ENCODE data around the gene YWHAQ. TPM values are rescaled to one million over a fixed set of nuclear protein-coding genes. Genes with fewer than 3 reads are reported as not detected.
A peak's percentile ranks its signal among the peaks of the same experiment; 100 is the strongest.

YWHAQ gene
- total RNA-seq, 3 donors from 2014 or later: 204 to 256 (median 251) TPM

DNA sequence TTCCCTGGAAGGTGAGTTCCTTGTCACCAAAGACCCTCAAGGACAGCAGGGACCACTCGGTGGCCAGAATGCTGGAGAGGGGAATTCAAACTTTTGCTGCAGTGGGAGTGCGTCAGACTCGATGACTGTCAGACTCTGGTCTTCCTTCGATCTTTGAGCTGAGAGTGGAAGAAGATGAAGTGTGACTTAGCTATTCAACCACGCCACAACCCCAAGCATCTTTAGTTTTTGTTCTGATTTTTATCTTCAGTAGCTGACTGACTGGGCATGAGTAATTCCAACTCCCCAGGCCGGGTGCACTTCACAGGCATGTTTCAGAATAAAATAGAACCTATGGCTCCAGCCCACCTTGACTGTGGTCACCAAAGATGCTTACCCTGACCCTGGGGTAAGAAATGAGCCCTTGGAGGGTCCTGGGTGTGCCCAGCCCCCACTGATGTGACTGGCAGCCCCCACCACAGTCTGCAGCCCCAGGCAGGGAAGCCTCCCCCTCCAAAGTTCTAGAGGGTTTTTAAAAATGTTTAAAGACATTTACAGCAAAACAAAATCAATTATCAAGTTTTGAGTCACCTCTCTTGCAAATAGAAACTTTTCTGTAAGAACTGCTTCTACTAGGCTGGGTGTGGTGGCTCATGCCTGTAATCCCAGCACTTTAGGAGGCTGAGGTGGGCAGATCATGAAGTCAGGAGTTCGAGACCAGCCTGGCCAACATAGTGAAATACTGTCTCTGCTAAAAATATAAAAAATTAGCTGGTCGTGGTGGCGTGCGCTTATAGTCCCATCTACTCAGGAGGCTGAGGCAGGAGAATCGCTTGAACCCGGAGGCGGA, 24.9 kb upstream of the YWHAQ start:
- DNase-seq (no peak), ATAC-seq (peak; percentile 18)
- H3K9me3 ChIP-seq: no peaks in the 10 kb centered on the region
- no peak overlapping the region for H3K4me3 ChIP-seq
- intact Hi-C loops (cut with DNase I, micrococcal nuclease): no loop called here
- no peaks in the 10 kb centered on the region for H3K4me1 ChIP-seq (ENCODE audit: low read depth)
- TF ChIP-seq, protein P1, sequence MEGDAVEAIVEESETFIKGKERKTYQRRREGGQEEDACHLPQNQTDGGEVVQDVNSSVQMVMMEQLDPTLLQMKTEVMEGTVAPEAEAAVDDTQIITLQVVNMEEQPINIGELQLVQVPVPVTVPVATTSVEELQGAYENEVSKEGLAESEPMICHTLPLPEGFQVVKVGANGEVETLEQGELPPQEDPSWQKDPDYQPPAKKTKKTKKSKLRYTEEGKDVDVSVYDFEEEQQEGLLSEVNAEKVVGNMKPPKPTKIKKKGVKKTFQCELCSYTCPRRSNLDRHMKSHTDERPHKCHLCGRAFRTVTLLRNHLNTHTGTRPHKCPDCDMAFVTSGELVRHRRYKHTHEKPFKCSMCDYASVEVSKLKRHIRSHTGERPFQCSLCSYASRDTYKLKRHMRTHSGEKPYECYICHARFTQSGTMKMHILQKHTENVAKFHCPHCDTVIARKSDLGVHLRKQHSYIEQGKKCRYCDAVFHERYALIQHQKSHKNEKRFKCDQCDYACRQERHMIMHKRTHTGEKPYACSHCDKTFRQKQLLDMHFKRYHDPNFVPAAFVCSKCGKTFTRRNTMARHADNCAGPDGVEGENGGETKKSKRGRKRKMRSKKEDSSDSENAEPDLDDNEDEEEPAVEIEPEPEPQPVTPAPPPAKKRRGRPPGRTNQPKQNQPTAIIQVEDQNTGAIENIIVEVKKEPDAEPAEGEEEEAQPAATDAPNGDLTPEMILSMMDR (IDR thresholded peaks at IDR 0.05): no peak
- H3K36me3 ChIP-seq (ENCODE audit: low read depth): no peaks in the 10 kb centered on the region

- no peak for DNase-seq
- intact Hi-C loops (cut with DNase I, micrococcal nuclease): no loop called here
- Histone ChIP-seq H3K4me1 (ENCODE audit: low read depth) (no peaks in the 10 kb centered on the region), H3K36me3 (ENCODE audit: low read depth) (no peaks in the 10 kb centered on the region), H3K4me3 (no peak overlapping the region), H3K9me3 (no peaks in the 10 kb centered on the region)
- TF ChIP-seq, protein P1 (IDR thresholded peaks at IDR 0.05): no peak
- peak; percentile 10 for ATAC-seq
Measured at GRCh38 chr2:9654452-9655100, 23.8 kb upstream of the YWHAQ start.

DNA sequence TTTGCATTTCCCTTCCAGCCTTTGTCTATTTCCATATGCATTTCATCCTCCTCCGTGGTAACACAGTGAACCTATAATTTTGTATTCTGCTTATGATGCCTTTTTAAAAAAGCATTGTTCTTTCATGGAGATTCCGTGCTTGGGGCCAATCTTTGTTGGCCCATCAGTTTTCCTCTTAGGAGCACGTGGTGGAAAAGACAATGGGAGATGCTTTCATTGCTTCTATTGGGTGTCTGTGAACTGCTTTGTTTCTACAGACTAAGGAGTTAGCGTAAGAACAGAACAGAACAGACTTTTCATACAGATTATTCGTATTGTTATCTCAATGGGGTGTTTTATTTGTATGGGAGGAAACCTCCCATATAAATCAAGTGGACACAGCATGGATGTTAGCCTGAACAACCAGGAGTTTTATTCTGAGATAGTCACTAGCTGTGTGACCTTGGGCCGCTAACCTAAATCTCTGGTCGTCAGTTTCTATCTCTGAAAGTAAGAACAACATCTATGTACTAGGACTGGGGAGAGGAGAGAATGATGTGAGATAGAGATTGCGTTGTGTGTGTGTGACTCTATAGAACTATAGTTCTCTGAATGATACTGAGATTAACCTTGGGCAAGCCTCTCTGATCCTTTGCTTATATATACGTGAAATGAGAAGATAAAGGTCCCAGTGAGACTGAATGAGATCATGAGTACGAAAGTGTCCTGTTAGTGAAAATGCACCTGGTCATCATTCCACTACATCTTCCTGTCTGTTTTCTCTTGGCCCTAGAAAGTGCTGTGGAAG, 22.9 kb upstream of the YWHAQ start:
- TF ChIP-seq, protein P1 (IDR thresholded peaks at IDR 0.05): no peak
- intact Hi-C loops (cut with DNase I, micrococcal nuclease): no loop called here
- Histone ChIP-seq H3K36me3 (ENCODE audit: low read depth) (no peaks in the 10 kb centered on the region), H3K4me1 (ENCODE audit: low read depth) (no peaks in the 10 kb centered on the region), H3K9me3 (no peaks in the 10 kb centered on the region), H3K4me3 (no peak overlapping the region)
- DNase-seq (no peak), ATAC-seq (no peak)

GRCh38 chr2:9652898-9653479, 22.2 kb upstream of the YWHAQ start:
- H3K4me1 ChIP-seq (ENCODE audit: low read depth): no peaks in the 10 kb centered on the region
- DNase-seq (no peak), ATAC-seq (no peak)
- H3K36me3 ChIP-seq (ENCODE audit: low read depth): no peaks in the 10 kb centered on the region
- no peak overlapping the region for H3K4me3 ChIP-seq
- intact Hi-C loops (cut with DNase I, micrococcal nuclease): no loop called here
- TF ChIP-seq, protein P1 (IDR thresholded peaks at IDR 0.05): no peak
- H3K9me3 ChIP-seq: no peaks in the 10 kb centered on the region

- no peak for DNase-seq
- no peak for ATAC-seq
- TF ChIP-seq, protein P1 (IDR thresholded peaks at IDR 0.05): no peak
- H3K4me3 ChIP-seq: no peak overlapping the region
- no peaks in the 10 kb centered on the region for H3K36me3 ChIP-seq (ENCODE audit: low read depth)
- intact Hi-C loops (cut with DNase I, micrococcal nuclease): no loop called here
- H3K9me3 ChIP-seq: no peaks in the 10 kb centered on the region
- H3K4me1 ChIP-seq (ENCODE audit: low read depth): no peaks in the 10 kb centered on the region
Measured at GRCh38 chr2:9652267-9652666, 21.5 kb upstream of the YWHAQ start.
